ENCODE data around the gene TRMU. TPM values are rescaled to one million over a fixed set of nuclear protein-coding genes. Genes with fewer than 3 reads are reported as not detected.

TRMU gene
- total and polyA plus RNA-seq, 2 of the 4 experiments (the other 2 are of a cell fraction), result 19.0 to 36.4 TPM

GRCh38 chr22:46292173-46292572, 43.3 kb upstream of the TRMU start:
- H3K79me1 ChIP-seq (ENCODE audit: low read depth in 1 of 2, low read length in 2 of 2), result peaks cover 0 to 12% of the 10 kb centered on the region in 2 experiments; a peak in 2 of 4 replicates
- CTCF ChIA-PET, result no interaction called here
- DNase-seq (no peak), ATAC-seq (ENCODE audit: low read depth) (no peak)
- no peak overlapping the region for H3K18ac ChIP-seq (ENCODE audit: low read depth, low read length)
- no peak overlapping the region for H2AK5ac ChIP-seq (ENCODE audit: low read depth, low read length)
- no peak overlapping the region for H2BK15ac ChIP-seq (ENCODE audit: low read depth, low read length)
- 100% methylated on average over 1 of the region's 3 CpGs; no CpG with 5 or more reads in 1 of the 2 experiments for WGBS, 2 experiments (ENCODE audit: extremely low coverage in 2 of 2, insufficient read length in 1 of 2)
- no peak for TF ChIP-seq NFE2L2 (IDR thresholded peaks at IDR 0.05; ENCODE audit: low read depth, low read length)
- no peak for TF ChIP-seq USF2 (IDR thresholded peaks at IDR 0.05; ENCODE audit: low read depth, low read length)
- no peak for TF ChIP-seq SMC3 (IDR thresholded peaks at IDR 0.05; ENCODE audit: low read depth, low read length)
- no peak for TF ChIP-seq MAZ (IDR thresholded peaks at IDR 0.05; ENCODE audit: borderline replicate concordance, low read depth, low read length)
- H3K9ac ChIP-seq (ENCODE audit: low read depth, low read length), result no peak overlapping the region
- no peak overlapping the region for H2BK120ac ChIP-seq (ENCODE audit: low read depth, low read length)
- H4K91ac ChIP-seq (ENCODE audit: insufficient read depth, low read depth, low read length), result no peak overlapping the region
- no peaks in the 10 kb centered on the region for H4K20me1 ChIP-seq (ENCODE audit: insufficient read depth, low read length)
- H3K56ac ChIP-seq (ENCODE audit: extremely low read depth, insufficient read depth, low read length), result no peak overlapping the region
- H3K36me3 ChIP-seq (ENCODE audit: control insufficient read depth, insufficient read depth, low read length), result peaks cover 47% of the 10 kb centered on the region
- no peak overlapping the region for H3K4me2 ChIP-seq (ENCODE audit: low read depth, low read length)
- no peak overlapping the region for H3K4ac ChIP-seq (ENCODE audit: low read depth, low read length)
- no peak overlapping the region for H3K27ac ChIP-seq (ENCODE audit: insufficient read depth, low read length)
- no peak overlapping the region for H3K14ac ChIP-seq (replicated peaks; ENCODE audit: low read depth, low read length)
- H2AFZ ChIP-seq (replicated peaks; ENCODE audit: low read length, poor library complexity), result no peak overlapping the region
- no peak overlapping the region for H2AK9ac ChIP-seq (replicated peaks; ENCODE audit: low read depth, low read length, poor library complexity)
- dilution Hi-C loops (cut with HindIII; ENCODE audit: low sequenced_read_pairs, unreplicated experiment), result no loop called here
- no peak overlapping the region for H4K8ac ChIP-seq (ENCODE audit: low read depth in 2 of 2, low read length in 2 of 2)
- H2BK5ac ChIP-seq (ENCODE audit: low read depth, low read length, poor library complexity, severe bottlenecking), result no peak overlapping the region
- intact Hi-C loops (cut with micrococcal nuclease), result no loop called here
- POLR2A ChIA-PET (ENCODE audit: unreplicated experiment), result no interaction called here
- peaks cover 7% of the 10 kb centered on the region; the same call in 1 of the 2 replicates for H3K4me1 ChIP-seq (ENCODE audit: control insufficient read depth, insufficient read depth, low read length)
- H3K23ac ChIP-seq (ENCODE audit: low read depth, low read length), result no peak overlapping the region
- H3K9me1 ChIP-seq (ENCODE audit: insufficient read depth, low read length), result peaks cover 20% of the 10 kb centered on the region
- no peaks in the 10 kb centered on the region for H3K9me3 ChIP-seq (ENCODE audit: control insufficient read depth, insufficient read depth, low read length)
- H4K5ac ChIP-seq (ENCODE audit: low read depth, low read length), result no peak overlapping the region
- H3K27me3 ChIP-seq (ENCODE audit: control insufficient read depth, insufficient read depth, low read length), result no peaks in the 10 kb centered on the region
- H2BK20ac ChIP-seq (ENCODE audit: low read depth, low read length), result no peak overlapping the region
- H3K4me3 ChIP-seq (ENCODE audit: insufficient read depth, low read depth, low read length), result no peak overlapping the region
- no TSS peak for BruUV-seq (replicated peaks)
- in situ Hi-C loops (cut with MboI; ENCODE audit: low sequenced_read_pairs), result no loop called here
